Gastrocnemius medialis (tissue), 4 donors: Measurements from ENCODE around the gene C4orf50. TPM values are rescaled to one million over a fixed set of nuclear protein-coding genes. Genes with fewer than 3 reads are reported as not detected.

Source experiments
- ATAC-seq, 2 donors: fragments of 150-250 bp; one replicate each; pipeline ENCODE4 v1.9.1; 2016
- DNase-seq, 2 donors: peaks; one replicate each; pipeline ENCODE4 v3.0.0-alpha.2; 2019
- H3K27ac ChIP-seq, 4 donors: fragments of 200-600 bp; sonication (generic); 1 replicate in 1 of 4; 2 replicates in 3 of 4; pipeline ENCODE4 v1.5.1; 2016 to 2018; ENCODE audit warnings: mild to moderate bottlenecking in 2 of 4, moderate library complexity in 1 of 4
- H3K27me3 ChIP-seq, 3 donors: fragments of 200-600 bp; sonication (generic) in 2 of 3; 1 replicate in 1 of 3; 2 replicates in 2 of 3; pipeline versions ENCODE4 v1.5.1 to v1.6.0; 2016 to 2019; ENCODE audit warnings: mild to moderate bottlenecking in 1 of 3, moderate library complexity in 1 of 3
- H3K36me3 ChIP-seq, 2 donors: fragments of 200-600 bp; sonication (generic) in 1 of 2; one replicate each; pipeline ENCODE4 v1.5.1; 2017 to 2018
- H3K4me1 ChIP-seq, 2 donors: fragments of 200-600 bp; sonication (generic) in 1 of 2; one replicate each; pipeline ENCODE4 v1.5.1; 2016 to 2017; ENCODE audit warnings: mild to moderate bottlenecking in 2 of 2
- H3K4me3 ChIP-seq, 4 donors: fragments of 200-600 bp; sonication (generic) in 3 of 4; 1 replicate in 1 of 4; 2 replicates in 3 of 4; pipeline ENCODE4 v1.5.1; 2016 to 2019; ENCODE audit warnings: mild to moderate bottlenecking in 2 of 4
- H3K9me3 ChIP-seq, 3 donors: fragments of 200-600 bp; sonication (generic) in 2 of 3; 1 replicate in 1 of 3; 2 replicates in 2 of 3; pipeline ENCODE4 v1.5.1; 2016 to 2019
- POLR2A ChIP-seq, 2 donors: fragments of 450-650 bp; IDR thresholded peaks; one replicate each; pipeline ENCODE4 v1.6.1; 2017; ENCODE audit warnings: antibody characterized with exemption in 2 of 2, mild to moderate bottlenecking in 2 of 2, moderate library complexity in 2 of 2
- in situ Hi-C, 4 donors: fragments of 200-750 bp; cut with MboI; loops; one replicate each; pipeline versions ENCODE4 v1.15.0 to v1.8.0; 2017; ENCODE audit warnings: low sequenced_read_pairs in 4 of 4
- intact Hi-C: fragments of 100-400 bp; cut with DNase I; formaldehyde crosslinking; loops from one replicate; pipeline ENCODE4 v1.15.1; 2023; ENCODE audit warnings: low total_unique reads
- total RNA-seq, 4 donors: library from RNA; depleted of rRNA; stranded (reverse); fragments of >200 nt; gene quantifications; one replicate each; pipeline versions ENCODE4 v1.1.0 to v1.2.3, GENCODE V29; 2016
- TF ChIP-seq, protein P1 (sequence below), 5 experiments: fragments of 450-650 bp in 3 of 5; fragments of 200-600 bp in 2 of 5; sonication (generic) in 2 of 5; IDR thresholded peaks in 4 of 5; conservative IDR thresholded peaks in 1 of 5; 1 replicate in 4 of 5; 2 replicates in 1 of 5; pipeline ENCODE4 v1.5.1; 2016 to 2019; ENCODE audit warnings: antibody characterized with exemption in 5 of 5, mild to moderate bottlenecking in 3 of 5, moderate library complexity in 3 of 5

The C4orf50 gene
- total RNA-seq, 4 donors from 2014 or later: 0.03 TPM; not detected in 3

DNA sequence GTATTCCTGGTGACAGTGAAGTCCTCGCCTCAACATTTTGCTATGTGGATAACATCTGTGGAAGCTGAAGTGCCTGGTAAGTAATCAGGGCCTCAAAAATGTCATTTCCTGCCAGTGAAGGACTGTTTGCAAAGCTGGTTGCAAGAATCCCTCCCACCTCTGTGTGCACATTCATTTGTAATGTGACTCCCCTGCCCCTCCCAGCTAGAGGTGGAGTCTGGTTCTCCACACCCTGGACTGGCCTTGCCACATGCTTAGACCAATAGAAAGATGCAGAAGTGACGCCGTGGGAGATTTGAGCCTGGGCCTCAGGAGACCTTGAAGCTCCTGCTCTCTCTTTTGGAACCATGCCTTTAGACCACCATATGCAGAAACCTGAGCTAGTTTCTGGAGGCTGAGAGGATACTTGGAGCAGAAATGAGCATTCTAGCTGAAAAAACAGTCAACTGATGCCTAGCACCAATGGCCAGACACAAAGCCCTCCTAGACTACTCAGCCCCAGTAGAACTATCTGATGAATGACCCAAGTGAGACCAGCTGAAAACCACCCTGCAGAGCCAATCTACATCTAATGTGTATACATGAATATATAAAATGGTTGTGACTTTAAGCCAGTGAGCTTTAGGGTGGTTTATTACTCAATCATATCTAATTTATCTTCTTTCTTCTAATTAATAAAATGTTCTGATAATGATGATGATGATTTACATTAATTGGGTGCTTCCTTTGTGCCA lies 77.6 kb downstream of the C4orf50 start:
- no peaks in the 10 kb centered on the region for H3K9me3 ChIP-seq
- no peaks in the 10 kb centered on the region for H3K36me3 ChIP-seq
- H3K27ac ChIP-seq: no peak overlapping the region
- ATAC-seq: no peak
- in situ Hi-C loops (no loop called here), intact Hi-C loops (no loop called here)
- no peak for TF ChIP-seq POLR2A (IDR thresholded peaks at IDR 0.05)
- H3K4me1 ChIP-seq: no peaks in the 10 kb centered on the region
- no peak for DNase-seq
- H3K27me3 ChIP-seq: peaks cover 0 to 4% (median 0%) of the 10 kb centered on the region in 3 donors
- H3K4me3 ChIP-seq: no peak overlapping the region

DNA sequence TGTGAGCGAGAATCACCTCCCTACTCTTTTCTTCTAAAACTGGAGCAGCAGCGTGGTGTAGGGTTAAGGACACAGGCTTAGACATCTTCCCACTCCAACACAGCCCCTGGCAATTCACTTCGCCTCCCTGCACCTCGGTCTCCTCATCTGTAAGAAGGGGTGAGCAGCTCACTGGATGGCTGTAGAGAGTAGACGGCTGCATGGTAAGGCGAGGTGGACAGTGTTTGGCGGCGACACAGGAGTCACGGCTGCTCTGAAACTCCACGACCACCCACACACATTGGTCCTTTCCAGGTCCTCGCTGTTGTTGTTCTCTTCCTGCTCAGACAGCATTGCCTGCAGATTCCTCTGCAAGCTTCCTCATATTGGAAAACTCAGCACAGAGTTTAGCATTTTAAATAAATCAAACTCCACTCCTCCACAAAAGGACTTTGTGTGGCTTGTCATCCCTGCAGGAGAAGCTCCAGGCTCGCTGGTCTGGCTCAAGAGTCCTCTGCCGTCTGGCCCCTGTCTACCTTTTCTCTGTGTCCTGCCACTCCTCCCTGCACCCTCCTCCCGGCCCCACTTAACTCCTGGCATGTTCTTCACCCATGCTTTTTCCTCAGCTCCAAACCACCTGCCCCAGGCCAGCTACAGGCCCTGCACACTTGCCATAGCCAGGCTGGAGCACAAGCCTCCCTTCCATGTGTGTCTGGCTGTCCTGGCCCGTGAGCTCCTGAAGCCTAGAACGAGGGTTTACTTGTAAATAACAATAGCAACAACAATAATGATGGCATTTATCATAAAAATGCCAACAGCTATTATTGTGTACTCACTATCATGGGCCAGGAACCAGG lies 84.0 kb downstream of the C4orf50 start:
- in situ Hi-C loops: no loop called here

DNA sequence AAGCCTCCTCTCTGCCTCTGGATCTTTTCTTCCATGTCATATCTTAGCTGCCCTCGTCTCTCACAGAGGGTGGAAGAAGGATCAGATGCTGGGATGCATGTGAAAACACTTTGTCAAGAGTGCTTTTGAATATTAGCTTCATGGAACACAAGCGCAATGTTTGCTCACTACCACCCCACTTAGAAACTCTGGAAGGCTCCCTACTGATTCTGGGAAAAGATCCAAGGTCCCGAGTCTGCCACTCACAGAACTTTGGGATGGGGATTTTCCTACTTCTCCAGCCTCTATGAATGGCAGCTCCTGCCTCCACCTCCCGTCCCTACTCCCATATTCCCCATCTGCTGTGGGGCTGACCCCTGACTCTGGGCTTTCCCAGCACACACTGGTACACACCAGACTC lies 85.1 kb downstream of the C4orf50 start:
- TF ChIP-seq POLR2A (IDR thresholded peaks at IDR 0.05): no peak
- TF ChIP-seq, protein P1, sequence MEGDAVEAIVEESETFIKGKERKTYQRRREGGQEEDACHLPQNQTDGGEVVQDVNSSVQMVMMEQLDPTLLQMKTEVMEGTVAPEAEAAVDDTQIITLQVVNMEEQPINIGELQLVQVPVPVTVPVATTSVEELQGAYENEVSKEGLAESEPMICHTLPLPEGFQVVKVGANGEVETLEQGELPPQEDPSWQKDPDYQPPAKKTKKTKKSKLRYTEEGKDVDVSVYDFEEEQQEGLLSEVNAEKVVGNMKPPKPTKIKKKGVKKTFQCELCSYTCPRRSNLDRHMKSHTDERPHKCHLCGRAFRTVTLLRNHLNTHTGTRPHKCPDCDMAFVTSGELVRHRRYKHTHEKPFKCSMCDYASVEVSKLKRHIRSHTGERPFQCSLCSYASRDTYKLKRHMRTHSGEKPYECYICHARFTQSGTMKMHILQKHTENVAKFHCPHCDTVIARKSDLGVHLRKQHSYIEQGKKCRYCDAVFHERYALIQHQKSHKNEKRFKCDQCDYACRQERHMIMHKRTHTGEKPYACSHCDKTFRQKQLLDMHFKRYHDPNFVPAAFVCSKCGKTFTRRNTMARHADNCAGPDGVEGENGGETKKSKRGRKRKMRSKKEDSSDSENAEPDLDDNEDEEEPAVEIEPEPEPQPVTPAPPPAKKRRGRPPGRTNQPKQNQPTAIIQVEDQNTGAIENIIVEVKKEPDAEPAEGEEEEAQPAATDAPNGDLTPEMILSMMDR (IDR thresholded peaks at IDR 0.05 in 4 of 5, conservative IDR thresholded peaks at IDR 0.05 in 1 of 5): no peak
- no peak overlapping the region for H3K4me3 ChIP-seq
- in situ Hi-C loops (no loop called here), intact Hi-C loops (no loop called here)
- H3K27ac ChIP-seq: no peak overlapping the region
- no peaks in the 10 kb centered on the region for H3K36me3 ChIP-seq
- peaks cover 0 to 20% (median 19%) of the 10 kb centered on the region in 3 donors for H3K27me3 ChIP-seq
- ATAC-seq (no peak), DNase-seq (no peak)
- no peaks in the 10 kb centered on the region for H3K9me3 ChIP-seq
- H3K4me1 ChIP-seq: no peaks in the 10 kb centered on the region

More for the DNA sequence above, 84.0 kb downstream of the C4orf50 start:
- peaks cover 0 to 16% (median 13%) of the 10 kb centered on the region in 3 donors for H3K27me3 ChIP-seq
- intact Hi-C loops: no loop called here
- no peak overlapping the region for H3K27ac ChIP-seq
- no peak overlapping the region for H3K4me3 ChIP-seq
- H3K4me1 ChIP-seq: no peaks in the 10 kb centered on the region
- TF ChIP-seq, protein P1 (IDR thresholded peaks at IDR 0.05 in 4 of 5, conservative IDR thresholded peaks at IDR 0.05 in 1 of 5): no peak
- TF ChIP-seq POLR2A (IDR thresholded peaks at IDR 0.05): no peak
- DNase-seq (no peak), ATAC-seq (no peak)
- H3K9me3 ChIP-seq: no peaks in the 10 kb centered on the region
- H3K36me3 ChIP-seq: no peaks in the 10 kb centered on the region

DNA sequence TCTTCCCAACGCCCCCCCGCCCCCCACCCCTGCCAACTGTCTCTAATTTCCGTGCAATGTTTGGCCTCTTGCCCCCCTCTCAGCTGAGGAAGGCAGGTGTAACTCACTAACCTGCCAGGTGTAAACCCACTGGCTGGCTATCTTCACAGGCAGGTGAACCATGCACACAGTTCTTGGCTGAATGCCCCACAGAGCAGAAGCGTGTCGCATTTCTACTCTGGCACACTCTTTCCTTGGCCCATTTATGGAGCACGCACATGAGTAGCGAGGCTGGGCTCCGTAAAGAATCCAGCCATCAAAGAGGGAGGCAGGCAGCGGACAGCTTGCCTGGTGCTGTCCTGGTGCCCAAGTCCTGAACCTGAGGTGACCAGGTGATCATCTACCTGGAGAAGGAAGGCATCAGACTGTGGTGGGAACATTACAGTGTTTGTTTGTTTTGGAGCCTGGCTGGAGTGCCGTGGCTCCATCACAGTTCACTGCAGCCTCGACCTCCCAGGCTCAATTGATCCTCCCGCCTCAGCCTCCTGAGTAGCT lies 86.1 kb downstream of the C4orf50 start:
- no peaks in the 10 kb centered on the region for H3K4me1 ChIP-seq
- peaks cover 0 to 20% (median 19%) of the 10 kb centered on the region in 3 donors for H3K27me3 ChIP-seq
- H3K4me3 ChIP-seq: no peak overlapping the region
- intact Hi-C loops: no loop called here
- ATAC-seq: no peak
- no peaks in the 10 kb centered on the region for H3K36me3 ChIP-seq
- DNase-seq: no peak
- in situ Hi-C loops: no loop called here
- no peaks in the 10 kb centered on the region for H3K9me3 ChIP-seq
- no peak overlapping the region for H3K27ac ChIP-seq
- TF ChIP-seq POLR2A (IDR thresholded peaks at IDR 0.05): no peak
- TF ChIP-seq, protein P1 (IDR thresholded peaks at IDR 0.05 in 4 of 5, conservative IDR thresholded peaks at IDR 0.05 in 1 of 5): no peak

DNA sequence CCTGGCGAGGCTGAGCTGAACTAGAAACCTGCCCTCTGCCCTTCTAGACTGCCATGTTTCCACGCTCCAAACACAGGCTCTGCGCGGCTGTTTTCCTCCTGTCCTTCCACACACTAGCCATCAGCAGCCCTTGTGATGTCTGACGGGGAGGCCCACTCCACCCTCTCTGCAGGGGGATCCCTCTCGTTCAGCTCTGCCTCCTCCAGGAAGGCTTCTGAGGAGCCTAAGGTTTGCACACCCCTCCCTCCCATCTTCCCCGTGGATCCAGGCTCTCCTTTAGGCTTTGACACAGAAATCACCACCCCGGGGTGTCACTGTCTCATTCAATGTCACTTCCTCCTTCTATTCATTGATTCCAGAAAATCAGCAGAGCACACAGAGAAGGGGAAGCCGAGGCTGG lies 86.7 kb downstream of the C4orf50 start:
- Histone ChIP-seq H3K36me3 (no peaks in the 10 kb centered on the region), H3K9me3 (no peaks in the 10 kb centered on the region), H3K4me3 (no peak overlapping the region), H3K4me1 (no peaks in the 10 kb centered on the region), H3K27ac (no peak overlapping the region), H3K27me3 (peaks cover 0 to 20% (median 19%) of the 10 kb centered on the region in 3 donors)
- TF ChIP-seq, protein P1 (IDR thresholded peaks at IDR 0.05 in 4 of 5, conservative IDR thresholded peaks at IDR 0.05 in 1 of 5): no peak
- no peak for TF ChIP-seq POLR2A (IDR thresholded peaks at IDR 0.05)
- no peak for DNase-seq
- in situ Hi-C loops: no loop called here
- no peak for ATAC-seq
- intact Hi-C loops: no loop called here
